ENCODE data around the gene WFIKKN1. TPM values are rescaled to one million over a fixed set of nuclear protein-coding genes. Genes with fewer than 3 reads are reported as not detected.

The WFIKKN1 gene
- total RNA-seq, 2 experiments from 2014 or later, result 0.47 to 1.2 TPM

- H3K4me1 ChIP-seq (ENCODE audit: insufficient read depth, low read length, poor library complexity, severe bottlenecking), result peaks cover 7% of the 10 kb centered on the region
- CTCF ChIA-PET (ENCODE audit: unreplicated experiment), result interaction anchor here (0.6 kb wide), 1 partner anchor 389 kb away, joined by 3 read pairs; no protein-coding TSS in a partner anchor
- no peaks in the 10 kb centered on the region for H3K9me2 ChIP-seq (ENCODE audit: insufficient read depth, low read length)
- peaks cover 12% of the 10 kb centered on the region; the same call in 1 of the 2 replicates for H3K79me2 ChIP-seq (ENCODE audit: insufficient read depth, low read depth, low read length)
- H3K4me2 ChIP-seq (ENCODE audit: low read length), result no peak overlapping the region
- H2AFZ ChIP-seq (ENCODE audit: low read length), result no peak overlapping the region
- H4K20me1 ChIP-seq (ENCODE audit: insufficient read depth, low read length), result no peaks in the 10 kb centered on the region
- no peak overlapping the region for H3K4me3 ChIP-seq (ENCODE audit: low read depth, low read length, poor library complexity, severe bottlenecking)
- intact Hi-C loops (cut with micrococcal nuclease; ENCODE audit: unreplicated experiment), result no loop called here
- H3K27ac ChIP-seq (ENCODE audit: low read depth, low read length, poor library complexity, severe bottlenecking), result no peak overlapping the region
- H3K9me3 ChIP-seq (ENCODE audit: low read length), result no peaks in the 10 kb centered on the region
- POLR2A ChIA-PET, result no interaction called here
- TF ChIP-seq EZH2phosphoT487 (IDR thresholded peaks at IDR 0.05; ENCODE audit: borderline replicate concordance, low read depth, low read length), result no peak
- TF ChIP-seq CTCF (conservative IDR thresholded peaks at IDR 0.05; ENCODE audit: low read length), result no peak
- BruUV-seq (replicated peaks), result no TSS peak
- peaks cover 4% of the 10 kb centered on the region; the same call in 1 of the 2 replicates for H3K36me3 ChIP-seq (ENCODE audit: insufficient read depth, low read length)
- no peak for DNase-seq (ENCODE audit: low spot score)
These were observed 46.8 kb upstream of the WFIKKN1 start for GRCh38 chr16:583815-584591.

- H3K4me1 ChIP-seq (ENCODE audit: insufficient read depth, low read length, poor library complexity, severe bottlenecking), result peaks cover 7% of the 10 kb centered on the region
- peaks cover 13% of the 10 kb centered on the region; the same call in 1 of the 2 replicates for H3K79me2 ChIP-seq (ENCODE audit: insufficient read depth, low read depth, low read length)
- no peak overlapping the region for H2AFZ ChIP-seq (ENCODE audit: low read length)
- H4K20me1 ChIP-seq (ENCODE audit: insufficient read depth, low read length), result no peaks in the 10 kb centered on the region
- H3K36me3 ChIP-seq (ENCODE audit: insufficient read depth, low read length), result peaks cover 4% of the 10 kb centered on the region; the same call in 1 of the 2 replicates
- intact Hi-C loops (cut with micrococcal nuclease; ENCODE audit: unreplicated experiment), result no loop called here
- no peak overlapping the region for H3K4me3 ChIP-seq (ENCODE audit: low read depth, low read length, poor library complexity, severe bottlenecking)
- no peak overlapping the region for H3K4me2 ChIP-seq (ENCODE audit: low read length)
- TF ChIP-seq EZH2phosphoT487 (IDR thresholded peaks at IDR 0.05; ENCODE audit: borderline replicate concordance, low read depth, low read length), result no peak
- no peak for TF ChIP-seq CTCF (conservative IDR thresholded peaks at IDR 0.05; ENCODE audit: low read length)
- CTCF ChIA-PET (ENCODE audit: unreplicated experiment), result no interaction called here
- POLR2A ChIA-PET, result no interaction called here
- H3K27ac ChIP-seq (ENCODE audit: low read depth, low read length, poor library complexity, severe bottlenecking), result no peak overlapping the region
- DNase-seq (ENCODE audit: low spot score), result peak; percentile 45
- H3K9me3 ChIP-seq (ENCODE audit: low read length), result no peaks in the 10 kb centered on the region
- H3K9me2 ChIP-seq (ENCODE audit: insufficient read depth, low read length), result no peaks in the 10 kb centered on the region
- BruUV-seq (replicated peaks), result no TSS peak
These were observed 45.4 kb upstream of the WFIKKN1 start for GRCh38 chr16:585351-585750.

GRCh38 chr16:586047-586644, 44.6 kb upstream of the WFIKKN1 start:
- intact Hi-C loops (cut with micrococcal nuclease; ENCODE audit: unreplicated experiment), result no loop called here
- H4K20me1 ChIP-seq (ENCODE audit: insufficient read depth, low read length), result no peaks in the 10 kb centered on the region
- TF ChIP-seq EZH2phosphoT487 (IDR thresholded peaks at IDR 0.05; ENCODE audit: borderline replicate concordance, low read depth, low read length) (no peak), CTCF (conservative IDR thresholded peaks at IDR 0.05; ENCODE audit: low read length) (no peak)
- ChIA-PET CTCF (ENCODE audit: unreplicated experiment) (no interaction called here), POLR2A (no interaction called here)
- H3K4me1 ChIP-seq (ENCODE audit: insufficient read depth, low read length, poor library complexity, severe bottlenecking), result peaks cover 12% of the 10 kb centered on the region
- no peak overlapping the region for H3K4me2 ChIP-seq (ENCODE audit: low read length)
- no peak for DNase-seq (ENCODE audit: low spot score)
- H3K4me3 ChIP-seq (ENCODE audit: low read depth, low read length, poor library complexity, severe bottlenecking), result no peak overlapping the region
- H3K9me3 ChIP-seq (ENCODE audit: low read length), result no peaks in the 10 kb centered on the region
- TSS peak; percentile 42 for BruUV-seq (replicated peaks)
- no peak overlapping the region for H3K27ac ChIP-seq (ENCODE audit: low read depth, low read length, poor library complexity, severe bottlenecking)
- H2AFZ ChIP-seq (ENCODE audit: low read length), result no peak overlapping the region
- H3K9me2 ChIP-seq (ENCODE audit: insufficient read depth, low read length), result no peaks in the 10 kb centered on the region
- H3K79me2 ChIP-seq (ENCODE audit: insufficient read depth, low read depth, low read length), result peaks cover 20% of the 10 kb centered on the region; the same call in 1 of the 2 replicates
- H3K36me3 ChIP-seq (ENCODE audit: insufficient read depth, low read length), result peaks cover 4% of the 10 kb centered on the region; the same call in 1 of the 2 replicates
